NCI-H510A (cell line): ENCODE measurements around the gene ZNF394.

Experiments
- DNase-seq: peaks from one replicate; lab custom pipeline; 2025; lab: John Stamatoyannopoulos, UW

ZNF394 gene

GRCh38 chr7:99449326-99449725 is 50.8 kb downstream of the ZNF394 start:
- no peak for DNase-seq

- no peak for DNase-seq
Observed at GRCh38 chr7:99448855-99449254, 51.2 kb downstream of the ZNF394 start.

GRCh38 chr7:99447943-99448342 is 52.1 kb downstream of the ZNF394 start:
- DNase-seq, result no peak

- no peak for DNase-seq
Observed at GRCh38 chr7:99446096-99446495, 54.0 kb downstream of the ZNF394 start.
